Urinary bladder (tissue), 4 donors: ENCODE results near the gene ENTPD7. TPM values are rescaled to one million over a fixed set of nuclear protein-coding genes. Genes with fewer than 3 reads are reported as not detected.
A peak's percentile ranks its signal among the peaks of the same experiment; 100 is the strongest.

Source experiments
- DNase-seq: peaks from one replicate; pipeline ENCODE4 v3.0.0-alpha.2; 2015; ENCODE audit errors: extremely low spot score
- H3K27ac ChIP-seq: one replicate; pipeline ENCODE4 v1.5.1; 2013; ENCODE audit warnings: low read depth, mild to moderate bottlenecking, moderate library complexity
- H3K36me3 ChIP-seq: one replicate; pipeline ENCODE4 v1.6.1; 2013; ENCODE audit warnings: mild to moderate bottlenecking, moderate library complexity; ENCODE audit not compliant: insufficient read depth
- H3K4me1 ChIP-seq: one replicate; pipeline ENCODE4 v1.6.1; 2013; ENCODE audit warnings: mild to moderate bottlenecking, moderate library complexity; ENCODE audit not compliant: insufficient read depth
- H3K4me3 ChIP-seq: one replicate; pipeline ENCODE4 v1.5.1; 2013; ENCODE audit warnings: low read depth, low read length
- WGBS: extraction: QIAGEN DNeasy Blood & Tissue Kit; methylation state at CpG from one replicate; pipeline ENCODE4 v1.1.7; 2013; 5-methylcytosine and 5-hydroxymethylcytosine counted together
- polyA plus RNA-seq: library from polyadenylated mRNA; stranded (reverse); fragments of 200-250 nt; gene quantifications from one replicate; pipeline ENCODE4 v1.2.3, GENCODE V29; 2013
- total RNA-seq: library from RNA; depleted of rRNA; stranded (reverse); fragments of >200 nt; gene quantifications from one replicate; pipeline ENCODE4 v1.2.3, GENCODE V29; 2014
- donor health status: healthy with polysubstance abuse.
- donor health status: healthy.

Gene ENTPD7
- total and polyA plus RNA-seq, 2 donors, result 7.4 to 26.2 TPM

DNA sequence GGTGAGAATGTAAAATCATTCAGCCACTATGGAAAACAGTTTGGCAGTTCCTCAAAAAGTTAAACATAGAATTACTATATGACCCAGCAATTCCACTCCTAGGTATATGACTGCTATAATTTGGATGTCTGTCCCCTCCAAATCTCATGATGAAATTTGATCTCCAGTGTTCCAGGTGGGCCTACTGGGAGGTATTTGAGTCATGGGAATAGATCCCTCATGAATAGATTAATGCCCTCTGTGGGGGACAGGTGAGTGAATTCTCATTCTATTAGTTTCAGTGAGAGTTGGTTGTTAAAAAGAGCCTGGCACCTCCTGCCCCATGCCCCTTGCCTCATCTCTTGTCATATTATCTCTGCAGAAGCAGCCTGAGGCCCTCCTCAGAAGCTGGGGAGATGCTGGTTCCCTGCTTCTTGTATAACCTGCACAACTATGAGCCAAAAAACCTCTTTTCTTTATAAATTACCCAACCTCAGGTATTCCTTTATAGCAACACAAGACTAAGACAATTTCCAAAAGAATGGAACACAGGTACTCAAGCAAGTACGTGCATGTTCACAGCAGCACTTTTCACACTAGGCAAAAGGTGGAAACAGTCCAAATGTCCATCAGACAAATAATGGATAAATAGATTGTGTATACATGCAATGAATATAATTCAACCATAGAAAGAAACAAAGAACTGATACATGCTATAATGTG lies 30.2 kb upstream of the ENTPD7 start:
- 75% methylated on average over 1 of the region's 1 CpG for WGBS
- no peaks in the 10 kb centered on the region for H3K36me3 ChIP-seq
- no peak for DNase-seq
- H3K4me1 ChIP-seq, result no peaks in the 10 kb centered on the region
- H3K27ac ChIP-seq, result no peak overlapping the region
- no peak overlapping the region for H3K4me3 ChIP-seq

- no peak for DNase-seq
- no peaks in the 10 kb centered on the region for H3K36me3 ChIP-seq
- H3K4me3 ChIP-seq, result no peak overlapping the region
- no peak overlapping the region for H3K27ac ChIP-seq
- no peaks in the 10 kb centered on the region for H3K4me1 ChIP-seq
- 92% methylated on average over 3 of the region's 3 CpGs for WGBS
These were observed 29.7 kb upstream of the ENTPD7 start for GRCh38 chr10:99629625-99629978.

- Histone ChIP-seq H3K4me1 (no peaks in the 10 kb centered on the region), H3K36me3 (no peaks in the 10 kb centered on the region), H3K4me3 (no peak overlapping the region), H3K27ac (no peak overlapping the region)
- WGBS, result 32% methylated on average over 2 of the region's 2 CpGs
- no peak for DNase-seq
These were observed 28.9 kb upstream of the ENTPD7 start for GRCh38 chr10:99630433-99630832.

GRCh38 chr10:99630991-99631390 lies 28.3 kb upstream of the ENTPD7 start:
- H3K4me1 ChIP-seq, result no peaks in the 10 kb centered on the region
- DNase-seq, result no peak
- H3K27ac ChIP-seq, result no peak overlapping the region
- no peak overlapping the region for H3K4me3 ChIP-seq
- no peaks in the 10 kb centered on the region for H3K36me3 ChIP-seq

DNA sequence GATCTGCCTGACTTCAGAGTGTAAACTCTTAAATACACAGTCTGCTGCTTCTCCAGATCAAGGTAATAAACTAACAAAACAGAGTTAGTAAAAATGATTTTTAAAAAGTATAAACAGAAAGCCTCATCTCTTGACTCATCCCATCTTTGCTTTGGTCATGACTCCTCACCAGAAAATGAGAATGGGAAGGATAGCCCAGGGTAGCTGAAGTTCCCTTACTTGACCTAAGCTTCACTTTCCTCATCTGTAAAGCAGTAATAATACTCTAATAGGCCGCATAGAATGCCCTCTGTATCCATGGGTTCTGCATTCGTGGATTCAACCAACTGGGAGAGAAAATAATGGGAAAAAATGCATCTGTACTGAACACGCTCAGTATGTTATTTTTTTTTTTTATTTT lies 27.8 kb upstream of the ENTPD7 start:
- H3K4me1 ChIP-seq, result no peaks in the 10 kb centered on the region
- H3K4me3 ChIP-seq, result no peak overlapping the region
- WGBS, result 89% methylated on average over 3 of the region's 3 CpGs
- no peak for DNase-seq
- no peak overlapping the region for H3K27ac ChIP-seq
- H3K36me3 ChIP-seq, result no peaks in the 10 kb centered on the region

DNA sequence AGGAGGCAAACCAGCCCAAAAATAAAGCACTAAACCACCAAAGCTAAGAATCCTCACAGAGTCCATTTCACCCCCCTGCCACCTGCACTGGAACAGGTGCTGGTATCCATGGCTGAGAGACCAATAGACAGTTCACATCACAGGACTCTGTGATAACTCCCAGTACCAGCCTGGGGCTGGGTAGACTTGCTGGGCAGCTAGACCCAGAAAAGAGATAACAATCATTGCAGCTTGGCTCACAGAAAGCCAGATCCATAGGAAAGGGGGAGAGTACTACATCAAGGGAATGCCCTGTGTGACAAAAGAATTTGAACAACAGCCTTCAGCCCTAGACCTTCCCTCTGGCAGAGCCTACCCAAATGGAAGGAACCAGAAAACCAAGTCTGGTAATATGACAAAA lies 25.5 kb upstream of the ENTPD7 start:
- DNase-seq, result no peak
- H3K36me3 ChIP-seq, result no peaks in the 10 kb centered on the region
- no peak overlapping the region for H3K4me3 ChIP-seq
- H3K4me1 ChIP-seq, result no peaks in the 10 kb centered on the region
- no peak overlapping the region for H3K27ac ChIP-seq

GRCh38 chr10:99647601-99648151 lies 11.6 kb upstream of the ENTPD7 start:
- H3K4me3 ChIP-seq, result no peak overlapping the region
- no peaks in the 10 kb centered on the region for H3K4me1 ChIP-seq
- 91% methylated on average over 2 of the region's 2 CpGs for WGBS

DNA sequence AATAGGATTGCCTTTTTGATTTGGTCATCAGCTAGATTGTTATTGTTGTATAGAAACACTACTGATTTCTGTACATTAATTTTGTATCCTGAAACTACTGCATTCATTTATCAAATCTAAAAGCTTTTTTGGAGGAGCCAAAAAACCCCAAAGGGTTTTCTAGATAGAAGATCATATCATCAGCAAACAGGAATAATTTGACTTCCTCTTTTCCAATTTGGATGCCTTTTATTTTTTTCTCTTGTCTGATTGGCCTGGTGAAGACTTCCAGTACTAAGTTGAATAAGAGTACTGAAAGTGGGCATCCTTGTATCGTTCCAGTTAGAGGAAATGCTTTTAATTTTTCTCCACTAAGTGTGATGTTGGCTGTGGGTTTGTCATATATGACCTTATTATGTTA lies 10.6 kb upstream of the ENTPD7 start:
- WGBS, result 69% methylated on average over 1 of the region's 1 CpG
- Histone ChIP-seq H3K4me1 (no peaks in the 10 kb centered on the region), H3K4me3 (no peak overlapping the region), H3K36me3 (no peaks in the 10 kb centered on the region), H3K27ac (no peak overlapping the region)
- DNase-seq, result no peak

More at GRCh38 chr10:99647601-99648151, 11.6 kb upstream of the ENTPD7 start:
- no peak overlapping the region for H3K27ac ChIP-seq
- no peak for DNase-seq
- no peaks in the 10 kb centered on the region for H3K36me3 ChIP-seq

DNA sequence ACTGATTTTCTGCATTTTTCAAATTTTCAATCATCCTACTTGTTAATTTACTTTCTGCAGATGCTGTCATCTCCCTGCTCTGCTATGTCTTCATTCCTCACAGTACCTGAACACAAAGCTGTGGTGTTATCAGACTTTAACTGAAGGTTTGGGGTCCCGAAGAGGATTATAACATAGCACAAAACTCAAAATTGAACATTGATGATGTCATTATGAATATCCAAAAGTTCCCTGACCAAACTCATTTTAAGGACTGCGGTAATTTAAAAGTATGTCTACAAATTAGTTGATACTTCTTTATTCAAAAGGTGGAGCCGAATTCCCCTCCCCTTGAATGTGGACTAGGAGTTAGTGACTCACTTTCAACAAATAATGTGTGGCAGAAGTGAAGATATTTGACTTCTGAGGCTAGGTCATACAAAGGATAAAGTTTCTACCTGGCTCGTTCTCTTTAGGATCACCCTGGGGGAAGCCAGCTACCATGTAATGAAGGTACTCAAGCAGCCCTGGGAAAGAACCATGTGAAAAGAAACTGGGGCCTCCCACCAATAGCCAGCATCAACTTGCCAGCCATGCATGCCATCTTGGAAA lies 6.4 kb upstream of the ENTPD7 start:
- DNase-seq, result no peak
- no peaks in the 10 kb centered on the region for H3K4me1 ChIP-seq
- no peaks in the 10 kb centered on the region for H3K36me3 ChIP-seq
- peak overlapping the region; percentile 16 for H3K27ac ChIP-seq
- WGBS, result 82% methylated on average over 4 of the region's 4 CpGs
- H3K4me3 ChIP-seq, result no peak overlapping the region

DNA sequence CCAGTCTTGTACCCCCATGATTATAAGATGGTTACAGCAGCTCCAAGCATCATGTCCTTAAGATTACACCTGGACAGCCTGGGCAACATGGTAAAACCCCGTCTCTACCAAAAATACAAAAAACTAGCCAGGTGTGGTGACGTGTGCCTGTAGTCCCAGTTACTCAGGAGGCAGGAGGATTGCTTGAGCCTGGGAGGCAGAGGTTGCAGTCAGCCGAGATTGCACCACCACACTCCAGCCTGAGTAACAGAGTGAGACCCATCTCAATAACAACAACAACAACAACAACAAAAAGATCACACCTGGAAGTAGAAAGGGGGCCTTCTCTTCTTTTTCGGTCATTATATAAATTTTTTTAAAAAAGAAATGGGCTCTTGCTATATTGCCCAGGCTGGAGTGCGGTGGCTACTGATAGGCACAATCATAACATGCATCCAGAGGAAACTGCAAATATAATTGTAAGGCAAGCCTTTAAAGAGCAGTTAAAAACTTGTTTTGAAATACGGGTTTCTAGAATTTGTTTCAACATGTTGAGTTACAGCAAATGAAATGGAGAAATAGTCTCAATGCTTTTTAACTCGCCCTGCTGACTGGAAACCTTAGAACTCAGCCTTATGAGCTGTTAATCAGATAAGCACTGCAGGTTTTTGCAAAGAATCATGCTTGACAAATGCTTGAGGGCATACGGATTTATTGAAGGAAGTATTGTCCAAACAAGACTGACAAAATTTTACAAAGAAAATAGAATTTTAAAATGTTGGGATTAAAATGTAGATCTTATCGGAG lies 4.7 kb upstream of the ENTPD7 start:
- DNase-seq, result peak; percentile 66
- WGBS, result 76% methylated on average over 9 of the region's 9 CpGs

DNA sequence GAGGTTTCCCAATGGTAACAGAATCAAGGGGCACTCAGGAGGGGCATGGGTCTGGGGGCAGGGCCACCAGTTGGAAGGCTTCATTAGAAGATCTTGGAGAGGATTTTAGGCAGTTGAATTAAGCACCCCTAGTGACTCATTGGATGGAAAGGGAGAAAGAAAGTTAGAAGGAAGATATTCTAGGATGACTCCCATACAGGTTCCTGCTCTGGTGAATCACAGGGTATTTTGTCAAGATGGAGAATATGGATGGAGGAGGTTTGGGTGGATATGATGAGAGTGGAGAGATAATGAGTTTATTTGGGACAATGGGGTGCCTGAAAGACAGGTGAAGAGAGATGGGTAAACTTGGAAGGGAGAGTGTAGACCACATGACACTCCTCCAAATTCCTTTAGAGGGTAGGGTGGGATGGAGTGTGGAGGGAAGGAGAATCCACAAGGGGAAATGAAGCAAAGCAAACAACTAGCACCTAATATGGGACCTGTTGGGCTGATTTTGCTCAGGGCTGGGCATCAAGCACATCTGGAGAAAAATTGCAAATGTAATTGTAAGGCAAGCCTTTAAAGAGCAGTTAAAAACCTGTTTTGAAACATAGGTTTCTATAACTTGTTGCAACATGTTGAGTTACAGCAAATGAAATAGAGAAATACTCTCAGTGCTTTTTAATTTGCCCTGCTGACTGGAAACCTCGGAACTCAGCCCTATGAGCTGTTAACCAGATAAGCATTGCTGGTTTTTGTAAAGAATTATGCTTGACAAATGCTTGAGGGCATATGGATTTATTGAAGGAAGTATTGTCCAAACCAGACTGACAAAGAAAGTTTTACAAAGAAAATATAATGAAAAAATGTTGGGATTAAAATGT lies 2.9 kb upstream of the ENTPD7 start:
- WGBS, result 29% methylated on average over 1 of the region's 1 CpG
- no peaks in the 10 kb centered on the region for H3K4me1 ChIP-seq
- H3K4me3 ChIP-seq, result no peak overlapping the region
- no peak overlapping the region for H3K27ac ChIP-seq
- no peaks in the 10 kb centered on the region for H3K36me3 ChIP-seq
- DNase-seq, result peak; percentile 35

More for the DNA sequence above, 4.7 kb upstream of the ENTPD7 start:
- no peaks in the 10 kb centered on the region for H3K36me3 ChIP-seq
- no peak overlapping the region for H3K4me3 ChIP-seq
- no peaks in the 10 kb centered on the region for H3K4me1 ChIP-seq
- no peak overlapping the region for H3K27ac ChIP-seq

DNA sequence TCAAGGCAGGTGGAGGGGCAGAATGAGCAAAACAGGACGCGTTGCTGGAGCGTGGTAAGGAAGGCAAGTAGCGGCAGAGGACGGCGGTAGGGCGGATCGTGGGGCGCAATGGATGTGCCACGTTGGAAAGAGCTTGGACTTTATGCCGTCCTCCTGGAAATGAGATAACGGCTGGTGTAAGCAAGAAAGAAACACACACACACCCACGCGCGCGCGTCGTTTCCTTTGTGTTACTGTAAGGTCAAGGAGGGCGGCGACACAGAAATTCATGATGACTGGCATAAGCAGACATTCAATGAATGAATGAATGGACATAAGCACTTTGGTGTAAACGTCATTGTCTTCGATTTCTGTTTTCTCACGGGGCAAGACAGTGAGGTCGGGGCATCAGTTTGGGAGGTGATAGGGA lies 683 bp upstream of the ENTPD7 start:
- Histone ChIP-seq H3K27ac (peak overlapping the region; percentile 45), H3K4me3 (peak overlapping the region; percentile 72), H3K4me1 (no peaks in the 10 kb centered on the region), H3K36me3 (no peaks in the 10 kb centered on the region)
- no peak for DNase-seq
- 4% methylated on average over 24 of the region's 24 CpGs for WGBS

DNA sequence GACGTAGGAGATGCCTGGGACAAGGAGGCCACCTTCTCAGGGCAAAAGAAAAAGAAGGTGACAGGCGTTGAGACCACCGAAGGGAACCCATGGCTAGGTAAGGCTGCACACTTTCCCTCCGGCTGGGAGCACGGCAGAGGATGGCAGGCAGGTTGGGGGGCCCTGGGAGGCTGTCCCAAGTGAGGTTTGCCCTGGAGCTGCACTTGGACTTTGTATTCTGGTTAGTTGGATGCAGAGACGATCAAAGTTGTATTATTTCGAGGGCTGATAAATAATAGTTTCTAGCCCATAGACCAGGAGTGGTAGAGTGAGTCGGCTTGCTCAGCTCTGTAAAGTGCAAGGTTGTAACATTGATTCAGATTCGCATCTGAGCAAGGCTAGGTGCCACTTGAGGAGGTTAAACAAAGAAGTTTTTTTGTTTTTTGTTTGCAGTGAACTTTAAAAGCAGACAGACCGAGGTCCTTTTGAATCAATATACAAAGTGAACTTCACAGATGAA lies 608 bp downstream of the ENTPD7 start:
- no peak for DNase-seq
- peak overlapping the region; percentile 72 for H3K4me3 ChIP-seq
- WGBS, result 10% methylated on average over 10 of the region's 10 CpGs
- no peaks in the 10 kb centered on the region for H3K36me3 ChIP-seq
- H3K4me1 ChIP-seq, result no peaks in the 10 kb centered on the region
- H3K27ac ChIP-seq, result no peak overlapping the region
